HEK293T (cell line): Measurements from ENCODE around the gene INSIG2.

Experiments
- ARNT ChIP-seq: fragments of 450-650 bp; IDR thresholded peaks from 2 replicates; pipeline ENCODE4 v1.6.1; 2017; ENCODE audit warnings: mild to moderate bottlenecking
- BHLHE40 ChIP-seq: fragments of 450-650 bp; IDR thresholded peaks from 2 replicates; pipeline ENCODE4 v1.6.1; 2016; ENCODE audit warnings: mild to moderate bottlenecking, moderate library complexity, borderline replicate concordance
- FOXA1 ChIP-seq: fragments of 450-650 bp; IDR thresholded peaks from 2 replicates; pipeline ENCODE4 v1.6.1; 2016; ENCODE audit warnings: mild to moderate bottlenecking
- FOXK2 ChIP-seq: fragments of 450-650 bp; IDR thresholded peaks from 2 replicates; pipeline ENCODE4 v1.6.1; 2016; ENCODE audit warnings: mild to moderate bottlenecking
- FOXM1 ChIP-seq: fragments of 450-650 bp; IDR thresholded peaks from 2 replicates; pipeline ENCODE4 v1.6.1; 2017; ENCODE audit warnings: mild to moderate bottlenecking, borderline replicate concordance
- HDGF ChIP-seq: fragments of 450-650 bp; IDR thresholded peaks from 2 replicates; pipeline ENCODE4 v1.6.1; 2017; ENCODE audit warnings: antibody characterized with exemption, borderline replicate concordance
- L3MBTL2 ChIP-seq: fragments of 450-650 bp; conservative IDR thresholded peaks from 2 replicates; pipeline ENCODE4 v1.6.1; 2016; ENCODE audit warnings: mild to moderate bottlenecking
- NFRKB ChIP-seq: fragments of 450-650 bp; IDR thresholded peaks from 2 replicates; pipeline ENCODE4 v1.6.1; 2016; ENCODE audit warnings: mild to moderate bottlenecking, moderate library complexity
- SP1 ChIP-seq: fragments of 450-650 bp; IDR thresholded peaks from 2 replicates; pipeline ENCODE4 v1.6.1; 2017
- SUZ12 ChIP-seq: fragments of 450-650 bp; IDR thresholded peaks from 2 replicates; pipeline ENCODE4 v1.6.1; 2016; ENCODE audit warnings: mild to moderate bottlenecking
- TARDBP ChIP-seq: fragments of 450-650 bp; IDR thresholded peaks from 2 replicates; pipeline ENCODE4 v1.6.1; 2016
- TF ChIP-seq, protein P1 (sequence below): fragments of 450-650 bp; IDR thresholded peaks from 2 replicates; pipeline ENCODE4 v1.6.1; 2016

GRCh38 chr2:118050974-118051373, 37.3 kb upstream of the INSIG2 start:
- no peak for TF ChIP-seq BHLHE40
- TF ChIP-seq SP1 = no peak
- TF ChIP-seq FOXK2 = no peak
- TF ChIP-seq FOXM1 = no peak
- TF ChIP-seq HDGF = no peak
- TF ChIP-seq L3MBTL2 = no peak
- TF ChIP-seq ARNT = no peak
- TF ChIP-seq FOXA1 = no peak
- TF ChIP-seq SUZ12 = no peak
- TF ChIP-seq, protein P1, sequence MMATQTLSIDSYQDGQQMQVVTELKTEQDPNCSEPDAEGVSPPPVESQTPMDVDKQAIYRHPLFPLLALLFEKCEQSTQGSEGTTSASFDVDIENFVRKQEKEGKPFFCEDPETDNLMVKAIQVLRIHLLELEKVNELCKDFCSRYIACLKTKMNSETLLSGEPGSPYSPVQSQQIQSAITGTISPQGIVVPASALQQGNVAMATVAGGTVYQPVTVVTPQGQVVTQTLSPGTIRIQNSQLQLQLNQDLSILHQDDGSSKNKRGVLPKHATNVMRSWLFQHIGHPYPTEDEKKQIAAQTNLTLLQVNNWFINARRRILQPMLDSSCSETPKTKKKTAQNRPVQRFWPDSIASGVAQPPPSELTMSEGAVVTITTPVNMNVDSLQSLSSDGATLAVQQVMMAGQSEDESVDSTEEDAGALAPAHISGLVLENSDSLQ = no peak
- TF ChIP-seq TARDBP = no peak
- no peak for TF ChIP-seq NFRKB
